ENCODE measurements around the gene SERTM1. TPM values are rescaled to one million over a fixed set of nuclear protein-coding genes. Genes with fewer than 3 reads are reported as not detected.

SERTM1 gene
- not detected in 2 replicates for total RNA-seq (2014; rRNA removed; shearing (Covaris generic))

- no peak for DNase-seq (ENCODE audit: low read depth)
Measured at GRCh38 chr13:36673838-36674326, at the start of gene SERTM1. Gene SERTM1 (plus strand): TSS chr13:36674020. CDS start chr13:36695079, 21,059 bp downstream.

- no peak for DNase-seq (ENCODE audit: low read depth)
Measured at GRCh38 chr13:36628377-36629056, 45.3 kb upstream of the SERTM1 start.

- no peak for DNase-seq (ENCODE audit: low read depth)
Measured at GRCh38 chr13:36629057-36629385, 44.8 kb upstream of the SERTM1 start.

- no peak for DNase-seq (ENCODE audit: low read depth)
Measured at GRCh38 chr13:36630181-36630803, 43.5 kb upstream of the SERTM1 start.

GRCh38 chr13:36639610-36640009, 34.2 kb upstream of the SERTM1 start:
- no peak for DNase-seq (ENCODE audit: low read depth)

GRCh38 chr13:36650611-36651010, 23.2 kb upstream of the SERTM1 start:
- no peak for DNase-seq (ENCODE audit: low read depth)

- DNase-seq (ENCODE audit: low read depth): no peak
Measured at GRCh38 chr13:36665630-36666029, 8.2 kb upstream of the SERTM1 start.

- no peak for DNase-seq (ENCODE audit: low read depth)
Measured at GRCh38 chr13:36666477-36667229, 7.2 kb upstream of the SERTM1 start.

- DNase-seq (ENCODE audit: low read depth): no peak
Measured at GRCh38 chr13:36668316-36668715, 5.5 kb upstream of the SERTM1 start.

- DNase-seq (ENCODE audit: low read depth): no peak
Measured at GRCh38 chr13:36673352-36673751, 468 bp upstream of the SERTM1 start.

- no peak for DNase-seq (ENCODE audit: low read depth)
Measured at GRCh38 chr13:36674337-36675212, 755 bp downstream of the SERTM1 start.

- no peak for DNase-seq (ENCODE audit: low read depth)
Measured at GRCh38 chr13:36675213-36675536, 1.4 kb downstream of the SERTM1 start.

GRCh38 chr13:36680913-36681312, 7.1 kb downstream of the SERTM1 start:
- DNase-seq (ENCODE audit: low read depth): no peak

GRCh38 chr13:36681894-36682624, 8.2 kb downstream of the SERTM1 start:
- no peak for DNase-seq (ENCODE audit: low read depth)

- DNase-seq (ENCODE audit: low read depth): no peak
Measured at GRCh38 chr13:36683701-36684100, 9.9 kb downstream of the SERTM1 start.

- no peak for DNase-seq (ENCODE audit: low read depth)
Measured at GRCh38 chr13:36685927-36686326, 12.1 kb downstream of the SERTM1 start.

GRCh38 chr13:36696410-36697010, 22.7 kb downstream of the SERTM1 start:
- no peak for DNase-seq (ENCODE audit: low read depth)

- DNase-seq (ENCODE audit: low read depth): no peak
Measured at GRCh38 chr13:36700170-36700569, 26.4 kb downstream of the SERTM1 start.

GRCh38 chr13:36706755-36707154, 32.9 kb downstream of the SERTM1 start:
- no peak for DNase-seq (ENCODE audit: low read depth)

- DNase-seq (ENCODE audit: low read depth): no peak
Measured at GRCh38 chr13:36709136-36709890, 35.5 kb downstream of the SERTM1 start.

All from RPMI7951 (cell line).